Skin of body (tissue), 2 donors: Measurements from ENCODE around the gene USP34. TPM values are rescaled to one million over a fixed set of nuclear protein-coding genes. Genes with fewer than 3 reads are reported as not detected.
"Not testable (repeated sequence)": the region's sequence is repeated elsewhere in the genome, so short reads cannot be mapped to it uniquely, and the experiment has no call there.

Source experiments
- DNase-seq: peaks from one replicate; lab custom pipeline; 2025; lab: John Stamatoyannopoulos, UW
- total RNA-seq: library from RNA; depleted of rRNA; stranded (reverse); fragments of >200 nt; gene quantifications from one replicate; pipeline ENCODE4 v1.2.3, GENCODE V29; 2014

USP34 gene
- total RNA-seq, 1 donor from 2014 or later = 133 TPM

DNA sequence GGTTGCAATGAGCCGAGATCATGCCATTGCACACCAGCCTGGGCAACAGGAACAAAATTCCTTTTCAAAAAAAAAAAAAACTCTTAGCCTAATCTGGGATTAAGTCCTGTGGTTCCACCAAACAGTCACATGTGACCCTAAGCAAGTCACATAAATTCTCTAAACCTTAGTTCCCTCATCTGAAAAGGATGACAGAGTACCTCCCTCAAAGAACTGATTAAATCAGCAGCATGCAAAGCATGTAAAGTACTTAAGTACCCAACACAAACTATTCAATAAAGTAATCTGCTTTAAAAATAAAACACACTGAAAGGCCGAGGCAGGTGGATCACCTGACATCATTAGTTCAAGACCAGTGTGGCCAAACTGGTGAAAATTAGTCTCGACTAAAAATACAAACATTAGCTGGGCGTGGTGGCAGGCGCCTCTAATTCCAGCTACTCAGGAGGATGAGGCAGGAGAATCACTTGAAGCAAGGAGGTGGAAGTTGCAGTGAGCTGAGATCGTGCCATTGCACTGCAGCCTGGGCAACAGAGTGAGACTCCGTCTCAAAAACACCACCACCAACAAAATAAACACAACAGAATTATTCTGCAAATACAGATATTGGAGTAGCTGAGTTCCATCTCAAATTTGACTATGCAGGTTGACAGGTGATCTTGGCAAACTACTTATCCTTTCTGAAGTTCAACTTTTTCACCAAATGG, 7.0 kb downstream of the USP34 start:
- no peak for DNase-seq

DNA sequence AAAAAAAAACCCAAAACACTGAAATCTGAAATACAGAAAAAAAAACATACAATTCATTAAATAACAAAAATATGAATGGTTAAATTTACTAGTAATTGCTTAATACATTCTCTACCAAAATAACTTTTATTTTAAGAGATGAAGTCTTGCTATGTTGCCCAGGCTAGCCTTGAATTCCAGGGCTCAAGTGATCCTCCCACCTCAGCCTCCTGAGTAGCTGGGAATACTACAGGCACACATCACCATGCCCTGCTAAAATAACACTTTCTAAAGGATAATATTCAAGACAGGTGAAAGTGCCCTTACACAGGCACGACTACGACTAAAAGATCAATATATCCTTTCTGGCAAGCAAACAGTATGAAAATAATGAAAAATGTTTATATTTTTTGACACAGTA, 9.5 kb downstream of the USP34 start:
- no peak for DNase-seq

DNA sequence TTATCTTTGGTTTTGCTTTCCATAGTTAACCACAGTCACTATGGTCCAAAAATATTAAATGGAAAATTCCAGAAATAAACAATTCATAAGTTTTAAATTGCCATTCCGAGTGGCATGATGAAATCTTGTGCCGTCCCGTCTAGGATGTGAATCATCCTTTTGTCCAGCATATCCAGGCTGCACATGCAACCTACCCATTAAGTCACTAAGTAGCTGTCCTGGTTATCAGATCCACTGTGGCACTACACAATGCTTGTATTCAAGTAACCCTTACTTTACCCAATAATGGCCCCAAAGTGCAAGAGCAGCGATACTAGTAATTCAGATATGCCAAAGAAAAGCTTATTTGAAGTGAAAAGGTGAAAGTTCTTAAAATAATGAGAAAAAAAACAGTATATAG, 10.7 kb downstream of the USP34 start:
- no peak for DNase-seq

GRCh38 chr2:61456746-61457420, 14.0 kb downstream of the USP34 start:
- no peak for DNase-seq

GRCh38 chr2:61456070-61456745, 14.7 kb downstream of the USP34 start:
- no peak for DNase-seq

- DNase-seq = not testable (repeated sequence)
Measured at GRCh38 chr2:61454972-61455371, 15.9 kb downstream of the USP34 start.

GRCh38 chr2:61454383-61454782, 16.5 kb downstream of the USP34 start:
- no peak for DNase-seq

DNA sequence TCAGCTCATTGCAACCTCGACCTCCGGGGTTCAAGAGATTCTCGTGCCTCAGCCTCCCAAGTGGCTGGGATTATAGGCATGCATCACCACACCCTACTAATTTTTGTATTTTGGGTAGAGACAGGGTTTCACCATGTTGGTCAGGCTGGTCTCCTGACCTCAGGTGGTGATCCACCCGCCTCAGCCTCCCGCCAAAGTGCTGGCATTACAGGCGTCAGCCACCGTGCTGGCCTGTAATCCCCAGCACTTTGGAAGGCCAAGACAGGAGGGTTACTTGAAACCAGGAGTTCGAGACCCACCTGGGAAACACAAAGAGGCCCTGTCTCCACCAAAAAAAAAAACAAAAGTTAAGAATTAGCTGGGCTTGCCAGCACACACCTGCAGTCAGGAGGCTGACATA, 18.5 kb downstream of the USP34 start:
- DNase-seq = no peak

DNA sequence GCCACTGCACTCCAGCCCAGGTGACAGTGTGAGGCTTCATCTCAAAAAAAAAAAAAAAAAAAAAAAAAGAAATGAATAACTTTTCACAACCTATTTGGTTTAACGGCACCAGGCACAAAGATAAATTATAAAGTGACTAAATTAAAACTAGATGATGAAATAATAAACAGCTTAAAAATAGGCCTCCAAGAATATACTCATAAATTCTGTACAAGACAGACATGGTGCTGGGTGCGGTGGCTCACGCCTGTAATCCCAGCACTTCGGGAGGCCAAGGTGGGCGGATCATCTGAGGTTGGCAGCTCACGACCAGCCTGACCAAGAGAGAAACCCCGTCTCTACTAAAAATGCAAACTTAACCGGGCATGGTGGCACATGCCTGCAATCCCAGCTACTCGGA, 19.7 kb downstream of the USP34 start:
- DNase-seq = no peak

DNA sequence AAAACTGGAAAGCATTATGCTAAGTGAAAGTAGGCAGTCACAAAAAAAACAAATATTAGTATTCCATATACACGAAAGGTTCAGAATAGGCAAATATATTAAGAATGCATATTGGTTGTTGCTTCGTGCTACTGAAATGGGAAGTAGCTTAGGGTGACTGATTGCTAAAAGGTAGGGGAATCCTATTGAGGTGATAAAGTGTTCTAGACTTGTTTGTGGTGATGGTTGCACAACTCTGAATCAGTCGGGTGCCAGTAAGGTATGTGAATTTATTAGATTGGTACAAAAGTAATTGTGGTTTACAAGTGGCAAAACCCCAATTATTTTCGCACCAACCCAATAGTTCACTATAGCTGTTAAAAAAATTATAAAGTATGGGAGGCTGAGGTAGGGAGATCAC, 20.7 kb downstream of the USP34 start:
- DNase-seq = no peak

DNA sequence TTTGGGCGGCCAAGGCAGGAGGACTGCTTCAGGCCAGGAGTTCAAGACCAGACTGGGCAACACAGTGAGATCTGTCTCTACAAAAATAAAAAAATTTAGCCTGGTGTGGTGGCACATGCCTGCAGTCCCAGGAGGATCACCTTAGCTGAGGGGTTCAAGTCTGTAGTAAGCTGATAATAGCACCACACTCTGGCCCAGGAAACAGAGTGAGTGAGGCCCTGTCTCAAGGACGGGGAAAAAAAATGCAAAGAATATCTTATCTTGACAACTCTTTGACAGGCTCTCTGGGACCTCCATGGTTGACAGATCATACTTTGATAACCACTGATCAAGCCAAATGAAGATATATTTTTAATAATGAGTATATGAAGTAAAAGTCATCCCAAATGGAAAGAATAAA, 22.7 kb downstream of the USP34 start:
- DNase-seq = no peak

GRCh38 chr2:61446971-61447370, 23.9 kb downstream of the USP34 start:
- DNase-seq = not testable (repeated sequence)

DNA sequence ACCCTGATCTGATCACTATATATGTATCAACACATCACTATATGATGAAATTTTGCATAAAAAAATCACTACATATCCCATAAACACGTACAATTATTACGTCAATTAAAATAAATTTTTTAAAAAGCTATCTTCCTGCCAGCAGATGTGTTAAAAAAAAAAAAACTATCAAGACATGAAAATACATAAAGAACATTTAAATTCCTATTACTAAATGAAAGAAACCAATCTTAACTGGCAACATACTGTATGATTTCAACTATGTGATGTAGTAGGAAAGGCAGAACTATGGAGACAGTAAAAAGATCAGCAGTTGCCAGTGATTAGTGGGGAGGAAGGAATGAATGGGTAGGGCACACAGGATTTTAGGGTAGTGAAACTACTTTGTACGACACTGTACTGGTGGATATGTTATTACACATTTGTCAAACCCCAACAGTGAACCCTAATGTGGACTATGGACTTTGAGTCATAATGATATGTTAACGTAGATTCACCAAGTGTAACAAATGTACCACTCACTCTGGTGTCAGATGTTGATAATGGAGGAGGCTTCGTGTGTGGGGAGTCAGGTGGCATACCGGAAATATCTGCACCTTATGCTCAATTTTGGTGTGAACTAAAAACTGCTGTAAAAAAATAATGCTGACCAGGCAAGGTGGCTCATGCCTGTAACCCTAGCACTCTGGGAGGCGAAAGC, 27.4 kb downstream of the USP34 start:
- no peak for DNase-seq

DNA sequence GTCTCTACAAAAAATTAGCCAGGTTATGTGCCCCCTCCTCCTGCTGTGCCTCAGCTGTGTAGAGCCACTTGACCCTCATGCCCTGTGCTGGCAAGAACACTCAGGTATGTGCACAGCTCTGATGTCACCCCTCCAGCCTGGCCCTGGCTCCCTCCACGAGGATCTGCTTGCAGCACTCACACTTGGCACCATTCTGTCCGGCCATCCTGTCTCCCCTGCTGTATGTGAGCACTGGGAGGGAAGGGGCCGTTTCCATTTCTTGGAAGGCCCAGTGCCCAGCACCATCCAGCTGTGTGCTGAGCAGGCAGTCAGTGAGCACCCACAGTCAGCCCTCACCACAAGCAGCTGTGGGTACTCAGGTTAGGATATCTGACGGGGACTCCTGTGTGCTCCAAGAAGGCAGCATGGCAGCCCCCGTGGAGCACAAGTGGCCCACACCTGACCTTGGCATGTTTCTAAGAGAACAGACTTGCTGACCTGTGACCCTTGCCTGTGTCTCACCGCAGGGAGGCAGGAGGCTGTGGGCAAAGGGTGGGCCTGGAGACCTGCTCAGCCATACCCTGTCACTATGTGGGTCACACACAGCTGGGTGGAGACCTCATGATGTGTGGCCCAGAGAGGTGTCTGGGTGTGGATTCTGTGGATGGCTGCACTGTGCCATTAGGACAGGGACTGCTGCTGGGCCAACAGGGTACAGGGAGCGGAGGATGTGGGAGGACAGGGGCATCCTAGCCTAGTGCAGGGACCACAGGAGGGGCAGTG, 31.5 kb downstream of the USP34 start:
- DNase-seq = no peak

GRCh38 chr2:61438670-61439069, 32.2 kb downstream of the USP34 start:
- no peak for DNase-seq

GRCh38 chr2:61437170-61437569, 33.7 kb downstream of the USP34 start:
- no peak for DNase-seq

- no peak for DNase-seq
Measured at GRCh38 chr2:61436092-61436491, 34.8 kb downstream of the USP34 start.

GRCh38 chr2:61435291-61435690, 35.6 kb downstream of the USP34 start:
- no peak for DNase-seq

DNA sequence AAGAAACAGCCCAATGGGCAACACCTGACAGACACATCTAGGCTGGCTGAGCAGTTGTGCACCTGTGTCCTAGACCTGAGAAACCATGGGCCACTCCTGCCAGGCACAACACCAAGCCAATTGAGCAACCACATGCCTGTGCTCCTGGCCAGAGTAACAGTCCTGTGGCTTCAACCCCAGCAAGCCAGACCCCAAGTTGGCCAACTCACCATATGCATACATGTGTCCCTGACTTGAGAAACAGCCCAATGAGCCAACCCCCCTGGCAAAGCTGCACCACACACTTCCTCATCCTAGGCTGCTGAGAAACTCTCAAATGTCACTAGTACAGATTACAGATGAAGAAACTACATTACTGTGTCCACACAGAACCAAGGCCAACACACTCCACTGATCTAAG, 36.6 kb downstream of the USP34 start:
- DNase-seq = no peak

DNA sequence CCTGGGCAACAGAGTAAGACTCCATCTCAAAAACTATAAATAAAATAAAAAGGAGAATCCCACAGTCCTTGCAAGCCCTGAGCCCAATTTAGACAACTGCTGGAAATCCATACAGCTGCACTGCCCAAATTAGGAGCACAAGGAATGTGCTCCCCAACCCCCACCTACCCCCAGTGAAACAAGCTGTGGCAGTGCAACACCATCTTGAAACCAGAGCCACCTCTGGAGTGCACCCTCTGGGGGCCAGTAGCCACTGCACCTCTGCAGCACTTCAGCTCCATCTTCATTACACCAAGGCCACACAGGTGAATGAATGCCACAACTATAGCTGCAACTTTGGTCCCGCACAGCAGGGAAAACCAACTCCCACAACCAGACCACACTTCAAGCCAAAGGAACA, 37.3 kb downstream of the USP34 start:
- DNase-seq = no peak

GRCh38 chr2:61432990-61433389, 37.9 kb downstream of the USP34 start:
- DNase-seq = no peak
